Measurements from ENCODE around the gene ING5.

- TF ChIP-seq PATZ1 (CRISPR knock-in tag; IDR thresholded peaks at IDR 0.05; ENCODE audit: borderline replicate concordance) (no peak), ZFP3 (CRISPR knock-in tag; IDR thresholded peaks at IDR 0.05) (no peak), RARB (CRISPR knock-in tag; IDR thresholded peaks at IDR 0.05) (no peak), TSHZ2 (CRISPR knock-in tag; IDR thresholded peaks at IDR 0.05) (no peak), TCF4 (CRISPR knock-in tag; IDR thresholded peaks at IDR 0.05; ENCODE audit: borderline replicate concordance) (no peak), ZNF565 (CRISPR knock-in tag; conservative IDR thresholded peaks at IDR 0.05; ENCODE audit: low read depth) (no peak), ZFP30 (CRISPR knock-in tag; IDR thresholded peaks at IDR 0.05) (no peak), CREB5 (CRISPR knock-in tag; IDR thresholded peaks at IDR 0.05; ENCODE audit: low read depth) (no peak), CSDC2 (CRISPR knock-in tag; IDR thresholded peaks at IDR 0.05) (no peak), POU6F1 (CRISPR knock-in tag; IDR thresholded peaks at IDR 0.05; ENCODE audit: borderline replicate concordance, low read depth) (no peak), SNAI2 (CRISPR knock-in tag; IDR thresholded peaks at IDR 0.05) (no peak), ZC3H10 (CRISPR knock-in tag; IDR thresholded peaks at IDR 0.05) (no peak)
Observed at GRCh38 chr2:241768850-241769249, 67.0 kb downstream of the ING5 start.

Data from SK-N-SH treated with all-trans-retinoic acid at 6 μM for 48 hours (cell line).